WTC11 (cell line): ENCODE data around the gene EPHA2. TPM values are rescaled to one million over a fixed set of nuclear protein-coding genes. Genes with fewer than 3 reads are reported as not detected.
A peak's percentile ranks its signal among the peaks of the same experiment; 100 is the strongest.

Experiments
- ATAC-seq: fragments of 200-7000 bp; cut with Tn5 transposase; 2 replicates; pipeline ENCODE4 v1.10.0; 2021; ENCODE audit warnings: mild to moderate bottlenecking, moderate library complexity
- CTCF ChIA-PET: fragments of 300-600 bp; sonication (Branson Sonifier 250); formaldehyde crosslinking; loops from one replicate; lab custom pipeline; 2021; ENCODE audit warnings: antibody characterized with exemption; lab: Charles Lee
- POLR2A ChIA-PET: fragments of 350-600 bp; sonication (Branson Sonifier 250); formaldehyde crosslinking; loops from one replicate; lab custom pipeline; 2021; ENCODE audit warnings: antibody characterized with exemption; lab: Charles Lee
- DNase-seq: peaks from one replicate; pipeline ENCODE4 v3.0.0; 2021; ENCODE audit warnings: low spot score
- H3K27ac Mint-ChIP-seq: 2 replicates; pipeline ENCODE4 v1.8.0; 2021; ENCODE audit warnings: mixed read lengths
- H3K27me3 Mint-ChIP-seq: 2 replicates; pipeline ENCODE4 v1.8.0; 2021; ENCODE audit warnings: low read depth, mild to moderate bottlenecking, moderate library complexity, mixed read lengths
- H3K36me3 Mint-ChIP-seq: 2 replicates; pipeline ENCODE4 v1.8.0; 2021; ENCODE audit warnings: mixed read lengths
- H3K4me1 Mint-ChIP-seq: 2 replicates; pipeline ENCODE4 v1.8.0; 2022; ENCODE audit warnings: mixed read lengths
- H3K4me3 Mint-ChIP-seq: 2 replicates; pipeline ENCODE4 v1.8.0; 2021; ENCODE audit warnings: mild to moderate bottlenecking, moderate library complexity, mixed read lengths
- H3K9me3 Mint-ChIP-seq: 2 replicates; pipeline ENCODE4 v1.8.0; 2021; ENCODE audit warnings: mixed read lengths
- CDX4 ChIP-seq: fragments of 250-450 bp; sonication (Bioruptor Pico); IDR thresholded peaks from 2 replicates; pipeline ENCODE4 v1.9.0; 2021; ENCODE audit warnings: moderate library complexity, mild to moderate bottlenecking, inconsistent platforms, borderline replicate concordance
- ELF4 ChIP-seq: sonication (generic); formaldehyde crosslinking; IDR thresholded peaks from 2 replicates; pipeline ENCODE4 v1.8.1; 2022; ENCODE audit warnings: low read depth, mild to moderate bottlenecking, moderate library complexity, missing genetic modification reagents
- ERG ChIP-seq: fragments of 250-450 bp; sonication (Bioruptor Pico); IDR thresholded peaks from 2 replicates; pipeline ENCODE4 v1.8.0; 2021; ENCODE audit warnings: mild to moderate bottlenecking
- HMGA2 ChIP-seq: fragments of 250-450 bp; sonication (Bioruptor Pico); IDR thresholded peaks from 2 replicates; pipeline ENCODE4 v1.4.0; 2021; ENCODE audit warnings: mild to moderate bottlenecking, moderate library complexity
- IRF2 ChIP-seq: sonication (generic); formaldehyde crosslinking; IDR thresholded peaks from 2 replicates; pipeline ENCODE4 v1.8.0; 2022; ENCODE audit warnings: low read depth, missing genetic modification reagents, borderline replicate concordance
- NR2C2 ChIP-seq: sonication (generic); formaldehyde crosslinking; IDR thresholded peaks from 2 replicates; pipeline ENCODE4 v1.8.0; 2022; ENCODE audit warnings: mild to moderate bottlenecking, missing genetic modification reagents
- OVOL2 ChIP-seq: fragments of 250-450 bp; sonication (Bioruptor Pico); IDR thresholded peaks from 2 replicates; pipeline ENCODE4 v1.9.0; 2021; ENCODE audit warnings: mild to moderate bottlenecking, borderline replicate concordance
- SOX15 ChIP-seq: fragments of 250-450 bp; sonication (Bioruptor Pico); IDR thresholded peaks from 2 replicates; pipeline ENCODE4 v1.9.0; 2021; ENCODE audit warnings: mild to moderate bottlenecking
- SP1 ChIP-seq: sonication (generic); formaldehyde crosslinking; conservative IDR thresholded peaks from 2 replicates; pipeline ENCODE4 v1.8.1; 2022; ENCODE audit warnings: missing genetic modification reagents
- STAT6 ChIP-seq: sonication (generic); formaldehyde crosslinking; conservative IDR thresholded peaks from 2 replicates; pipeline ENCODE4 v1.8.1; 2023; ENCODE audit warnings: mild to moderate bottlenecking, low read depth, missing genetic modification reagents, moderate library complexity
- TCF7 ChIP-seq: sonication (generic); formaldehyde crosslinking; IDR thresholded peaks from 2 replicates; pipeline ENCODE4 v1.8.0; 2022; ENCODE audit warnings: mild to moderate bottlenecking, low read depth, missing genetic modification reagents, moderate library complexity
- TEAD1 ChIP-seq: sonication (generic); formaldehyde crosslinking; IDR thresholded peaks from 2 replicates; pipeline ENCODE4 v1.8.0; 2022; ENCODE audit warnings: mild to moderate bottlenecking, missing genetic modification reagents
- ZMAT4 ChIP-seq: fragments of 250-450 bp; sonication (Bioruptor Pico); IDR thresholded peaks from 2 replicates; pipeline ENCODE4 v1.9.0; 2021; ENCODE audit warnings: mild to moderate bottlenecking
- ZNF219 ChIP-seq: sonication (generic); formaldehyde crosslinking; IDR thresholded peaks from 2 replicates; pipeline ENCODE4 v1.8.0; 2023; ENCODE audit warnings: missing genetic modification reagents, mild to moderate bottlenecking, borderline replicate concordance
- ZNF263 ChIP-seq: sonication (generic); formaldehyde crosslinking; IDR thresholded peaks from 2 replicates; pipeline ENCODE4 v1.8.1; 2022; ENCODE audit warnings: low read depth, mild to moderate bottlenecking, moderate library complexity, missing genetic modification reagents
- ZNF317 ChIP-seq: sonication (generic); formaldehyde crosslinking; IDR thresholded peaks from 2 replicates; pipeline ENCODE4 v1.8.1; 2023; ENCODE audit warnings: low read depth, mild to moderate bottlenecking, moderate library complexity, missing genetic modification reagents, borderline replicate concordance
- total RNA-seq: library from RNA; stranded (reverse); gene quantifications from 3 replicates; pipeline ENCODE4 v1.2.3, GENCODE V29; 2021

Gene EPHA2
- total RNA-seq, 1 experiment from 2014 or later, result 44.4 TPM

GRCh38 chr1:16186655-16187235 lies 30.9 kb upstream of the EPHA2 start:
- Mint-ChIP-seq H3K27ac (no peak overlapping the region), H3K27me3 (no peaks in the 10 kb centered on the region; the same call in 1 of the 2 replicates), H3K4me1 (peaks cover 9% of the 10 kb centered on the region), H3K36me3 (no peaks in the 10 kb centered on the region), H3K9me3 (no peaks in the 10 kb centered on the region)
- no peak for ATAC-seq
- ChIA-PET CTCF (interaction anchor here (0.7 to 6.0 kb wide), 9 partner anchors 12 to 139 kb away, joined by 4 to 74 read pairs (median 5); partner anchors contain the start of genes EPHA2 and FAM131C), POLR2A (interaction anchor here (0.9 kb wide), 1 partner anchor 114 kb away, joined by 5 read pairs; the partner anchor contains the start of gene FAM131C)
- no peak for DNase-seq
- TF ChIP-seq ZNF263 (no peak), ELF4 (CRISPR knock-in tag) (no peak), HMGA2 (CRISPR knock-in tag) (no peak), ZNF219 (CRISPR knock-in tag) (no peak), STAT6 (CRISPR knock-in tag) (no peak), ZMAT4 (CRISPR knock-in tag) (no peak), CDX4 (CRISPR knock-in tag) (no peak), OVOL2 (CRISPR knock-in tag) (no peak), ERG (no peak)
- TF ChIP-seq, all 79 proteins: peak for 0
- no peak overlapping the region for H3K4me3 Mint-ChIP-seq

- Mint-ChIP-seq H3K27ac (peak overlapping the region; percentile 8; the same call in 1 of the 2 replicates), H3K4me1 (peaks cover 13% of the 10 kb centered on the region), H3K9me3 (no peaks in the 10 kb centered on the region), H3K27me3 (no peaks in the 10 kb centered on the region; the same call in 1 of the 2 replicates), H3K4me3 (no peak overlapping the region), H3K36me3 (no peaks in the 10 kb centered on the region)
- TF ChIP-seq TEAD1 (CRISPR knock-in tag) (no peak), TCF7 (CRISPR knock-in tag) (no peak), SOX15 (CRISPR knock-in tag) (no peak), ZNF317 (CRISPR knock-in tag) (no peak), NR2C2 (CRISPR knock-in tag) (no peak), ZMAT4 (CRISPR knock-in tag) (no peak), IRF2 (no peak), SP1 (CRISPR knock-in tag) (no peak)
- DNase-seq (no peak), ATAC-seq (no peak)
- POLR2A ChIA-PET, result no interaction called here
- CTCF ChIA-PET, result interaction anchor here (0.7 to 6.0 kb wide), 12 partner anchors 14 to 438 kb away, joined by 3 to 74 read pairs (median 3); partner anchors contain the start of genes EPHA2 and FAM131C
Observed at GRCh38 chr1:16184557-16185303, 28.9 kb upstream of the EPHA2 start.
